Activated T-helper 2 cell treated with anti-CD3 and anti-CD28 coated beads, Interferon-gamma antibody, Interleukin-2, Interleukin-4, amounts not matched to agents 10 μg/mL and 5 μg/mL and 100 μg/mL, durations not matched to agents 14 hours and 24 hours and 36 hours (primary cell): ENCODE data around the gene PHACTR1. TPM values are rescaled to one million over a fixed set of nuclear protein-coding genes. Genes with fewer than 3 reads are reported as not detected.

Experiments
- DNase-seq: peaks from one replicate; pipeline ENCODE4 v3.0.0; 2021; ENCODE audit warnings: low spot score
- H3K27ac Mint-ChIP-seq: one replicate; pipeline ENCODE4 v1.8.0; 2021; ENCODE audit warnings: mixed read lengths
- H3K27me3 Mint-ChIP-seq: one replicate; pipeline ENCODE4 v1.8.0; 2021; ENCODE audit warnings: low read depth, mixed read lengths
- H3K36me3 Mint-ChIP-seq: one replicate; pipeline ENCODE4 v1.8.0; 2021; ENCODE audit warnings: low read depth, mixed read lengths
- H3K4me1 Mint-ChIP-seq: one replicate; pipeline ENCODE4 v1.8.0; 2021; ENCODE audit warnings: low read depth, mixed read lengths
- H3K4me3 Mint-ChIP-seq: one replicate; pipeline ENCODE4 v1.8.0; 2021; ENCODE audit warnings: low read depth, mild to moderate bottlenecking, moderate library complexity, mixed read lengths
- H3K9me3 Mint-ChIP-seq: one replicate; pipeline ENCODE4 v1.8.0; 2021; ENCODE audit warnings: mixed read lengths
- intact Hi-C: fragments of 100-400 bp; cut with micrococcal nuclease; formaldehyde crosslinking; loops from one replicate; pipeline ENCODE4 v1.15.1; 2023
- total RNA-seq: library from RNA; stranded (reverse); gene quantifications from 2 replicates; pipeline ENCODE4 v1.2.3, GENCODE V29; 2022

Gene PHACTR1
- total RNA-seq, 1 donor from 2014 or later, result 0.11 TPM

- no peaks in the 10 kb centered on the region for H3K36me3 Mint-ChIP-seq
- intact Hi-C loops, result no loop called here
- DNase-seq, result no peak
Observed at GRCh38 chr6:13181393-13181792, 464.8 kb downstream of the PHACTR1 start.

DNA sequence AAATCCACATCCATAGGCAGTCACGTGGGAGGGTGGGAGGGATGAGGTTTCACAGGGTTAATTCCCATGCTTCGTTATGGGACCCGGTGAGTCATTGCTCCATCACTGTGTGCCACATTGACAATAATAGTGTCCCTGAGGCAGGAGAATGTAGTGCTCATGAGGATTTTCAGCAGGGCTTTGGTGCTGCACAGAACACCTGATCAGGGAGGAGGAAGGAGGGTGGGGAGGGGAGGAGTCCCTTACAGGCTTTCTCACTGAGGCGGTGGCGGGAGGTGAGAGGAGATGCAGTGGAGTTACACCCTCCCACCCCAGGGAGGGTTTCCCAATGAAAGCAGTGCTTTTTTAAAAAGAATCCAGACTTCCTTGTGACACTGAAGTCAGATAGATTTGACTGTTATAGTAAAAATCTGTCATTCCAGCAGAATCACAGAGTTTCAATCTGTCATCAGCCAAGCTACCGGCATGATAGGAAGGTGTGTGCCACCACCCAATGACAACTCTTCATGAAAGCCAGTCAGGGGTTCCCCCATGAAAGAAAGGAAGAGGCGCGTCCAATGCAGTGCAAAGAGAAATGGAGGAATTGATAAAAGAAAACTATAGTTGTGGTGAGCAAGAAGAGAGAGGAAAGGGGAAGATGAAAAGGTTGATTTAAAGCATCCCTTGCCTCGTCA lies 467.0 kb downstream of the PHACTR1 start:
- DNase-seq, result no peak
- intact Hi-C loops, result no loop called here
- Mint-ChIP-seq H3K9me3 (no peaks in the 10 kb centered on the region), H3K27ac (no peak overlapping the region), H3K4me1 (peaks cover 1% of the 10 kb centered on the region), H3K4me3 (no peak overlapping the region), H3K27me3 (peaks cover 16% of the 10 kb centered on the region), H3K36me3 (no peaks in the 10 kb centered on the region)

More at GRCh38 chr6:13181393-13181792, 464.8 kb downstream of the PHACTR1 start:
- H3K4me3 Mint-ChIP-seq, result no peak overlapping the region
- H3K27me3 Mint-ChIP-seq, result peaks cover 9% of the 10 kb centered on the region
- no peaks in the 10 kb centered on the region for H3K9me3 Mint-ChIP-seq
- H3K4me1 Mint-ChIP-seq, result peaks cover 9% of the 10 kb centered on the region
- no peak overlapping the region for H3K27ac Mint-ChIP-seq

DNA sequence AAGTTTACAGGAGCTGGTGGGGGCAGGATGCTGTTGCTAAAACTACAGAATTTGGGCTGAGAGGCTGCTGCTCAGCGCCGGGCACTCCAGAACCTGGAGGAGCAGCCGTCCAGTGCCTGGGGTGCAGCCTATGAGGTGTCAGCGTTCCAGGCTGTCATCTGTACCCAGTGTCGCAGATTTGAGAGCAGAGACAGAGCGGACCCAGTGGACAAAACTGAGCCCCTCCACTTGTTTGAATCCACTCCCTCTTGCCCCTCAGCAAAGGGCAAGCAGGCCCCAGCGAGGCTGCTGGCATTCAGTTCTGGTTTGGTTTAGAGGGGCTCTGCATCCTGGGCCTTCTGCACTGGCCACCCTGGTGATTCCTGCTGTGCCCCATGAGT lies 467.5 kb downstream of the PHACTR1 start:
- intact Hi-C loops, result no loop called here
- Mint-ChIP-seq H3K27me3 (peaks cover 18% of the 10 kb centered on the region), H3K4me3 (no peak overlapping the region), H3K36me3 (no peaks in the 10 kb centered on the region), H3K4me1 (no peaks in the 10 kb centered on the region), H3K9me3 (no peaks in the 10 kb centered on the region), H3K27ac (no peak overlapping the region)
- DNase-seq, result no peak

- no peak overlapping the region for H3K4me3 Mint-ChIP-seq
- DNase-seq, result no peak
- H3K4me1 Mint-ChIP-seq, result no peaks in the 10 kb centered on the region
- no peaks in the 10 kb centered on the region for H3K9me3 Mint-ChIP-seq
- H3K36me3 Mint-ChIP-seq, result no peaks in the 10 kb centered on the region
- peaks cover 18% of the 10 kb centered on the region for H3K27me3 Mint-ChIP-seq
- intact Hi-C loops, result no loop called here
- no peak overlapping the region for H3K27ac Mint-ChIP-seq
Observed at GRCh38 chr6:13184547-13184946, 468.0 kb downstream of the PHACTR1 start.

DNA sequence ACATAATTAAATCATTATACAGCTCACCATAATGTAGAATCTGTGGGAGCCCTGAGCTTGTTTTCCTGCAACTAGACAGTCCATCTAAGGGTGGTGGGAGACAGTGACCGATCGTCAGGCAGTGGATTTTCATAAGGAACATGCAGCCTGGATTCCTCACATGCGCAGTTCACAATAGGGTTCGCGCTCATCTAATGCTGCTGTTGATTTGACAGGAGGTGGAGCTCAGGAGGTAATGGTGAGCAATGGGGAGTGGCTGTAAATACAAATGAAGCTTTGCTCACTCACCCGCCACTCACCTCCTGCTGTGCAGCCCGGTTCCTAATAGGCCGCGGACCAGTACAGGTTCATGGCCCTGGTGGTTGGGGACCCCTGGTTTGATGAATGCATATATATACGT lies 470.3 kb downstream of the PHACTR1 start:
- intact Hi-C loops, result no loop called here
- H3K27ac Mint-ChIP-seq, result no peak overlapping the region

DNA sequence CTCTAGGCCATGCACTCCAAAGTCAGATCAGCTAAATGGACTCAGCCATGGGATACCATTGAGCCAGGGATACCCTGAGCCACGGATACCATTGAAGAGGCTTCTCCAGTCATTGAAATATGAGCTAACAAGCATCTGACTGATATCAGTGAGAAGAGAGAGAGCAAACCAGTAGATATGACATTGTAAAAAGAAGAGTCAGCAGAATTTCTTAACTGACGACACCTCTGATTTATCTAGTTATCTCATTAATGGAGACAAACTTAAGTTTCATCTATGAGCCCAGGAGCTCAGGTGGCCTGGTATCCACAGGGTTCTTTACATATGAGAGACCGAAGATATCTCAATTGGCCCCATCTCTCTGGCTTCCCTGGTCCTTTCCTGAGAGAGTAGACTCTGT lies 471.1 kb downstream of the PHACTR1 start:
- no peak overlapping the region for H3K4me3 Mint-ChIP-seq
- H3K27ac Mint-ChIP-seq, result no peak overlapping the region
- intact Hi-C loops, result no loop called here
- H3K4me1 Mint-ChIP-seq, result no peaks in the 10 kb centered on the region
- no peaks in the 10 kb centered on the region for H3K9me3 Mint-ChIP-seq
- DNase-seq, result no peak
- H3K27me3 Mint-ChIP-seq, result peaks cover 28% of the 10 kb centered on the region
- no peaks in the 10 kb centered on the region for H3K36me3 Mint-ChIP-seq

More for the DNA sequence above, 470.3 kb downstream of the PHACTR1 start:
- H3K9me3 Mint-ChIP-seq, result no peaks in the 10 kb centered on the region
- H3K4me3 Mint-ChIP-seq, result no peak overlapping the region
- no peaks in the 10 kb centered on the region for H3K4me1 Mint-ChIP-seq
- no peak for DNase-seq
- peaks cover 23% of the 10 kb centered on the region for H3K27me3 Mint-ChIP-seq
- H3K36me3 Mint-ChIP-seq, result no peaks in the 10 kb centered on the region

DNA sequence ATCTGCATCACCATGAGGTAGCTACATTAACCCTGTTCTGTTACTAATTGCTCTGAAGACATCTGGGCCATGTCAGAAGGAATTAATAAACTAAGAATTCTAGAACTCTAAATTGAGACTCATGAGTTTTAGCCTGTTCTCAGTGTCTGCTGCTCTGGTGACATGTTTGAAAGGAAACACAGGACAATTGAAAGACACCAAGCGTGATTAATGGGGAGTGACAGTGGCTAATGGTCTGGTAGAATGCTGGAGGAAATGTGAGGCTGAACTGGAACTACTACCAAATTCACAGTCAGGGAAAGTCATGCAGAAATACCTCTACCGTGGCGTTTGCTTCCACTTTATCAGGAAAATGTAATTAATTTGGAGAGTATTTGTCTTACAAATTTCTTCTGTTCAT lies 471.7 kb downstream of the PHACTR1 start:
- DNase-seq, result no peak
- Mint-ChIP-seq H3K36me3 (no peaks in the 10 kb centered on the region), H3K4me1 (no peaks in the 10 kb centered on the region), H3K4me3 (no peak overlapping the region), H3K9me3 (no peaks in the 10 kb centered on the region), H3K27ac (no peak overlapping the region), H3K27me3 (peaks cover 28% of the 10 kb centered on the region)
- intact Hi-C loops, result no loop called here

GRCh38 chr6:13189710-13190109 lies 473.1 kb downstream of the PHACTR1 start:
- Mint-ChIP-seq H3K27me3 (peaks cover 26% of the 10 kb centered on the region), H3K36me3 (no peaks in the 10 kb centered on the region), H3K9me3 (no peaks in the 10 kb centered on the region), H3K4me3 (no peak overlapping the region), H3K27ac (no peak overlapping the region), H3K4me1 (no peaks in the 10 kb centered on the region)
- intact Hi-C loops, result no loop called here
- no peak for DNase-seq

GRCh38 chr6:13190376-13190775 lies 473.8 kb downstream of the PHACTR1 start:
- H3K4me3 Mint-ChIP-seq, result no peak overlapping the region
- no peaks in the 10 kb centered on the region for H3K36me3 Mint-ChIP-seq
- no peak for DNase-seq
- H3K27ac Mint-ChIP-seq, result no peak overlapping the region
- no peaks in the 10 kb centered on the region for H3K4me1 Mint-ChIP-seq
- no peaks in the 10 kb centered on the region for H3K9me3 Mint-ChIP-seq
- intact Hi-C loops, result no loop called here
- H3K27me3 Mint-ChIP-seq, result peaks cover 23% of the 10 kb centered on the region

DNA sequence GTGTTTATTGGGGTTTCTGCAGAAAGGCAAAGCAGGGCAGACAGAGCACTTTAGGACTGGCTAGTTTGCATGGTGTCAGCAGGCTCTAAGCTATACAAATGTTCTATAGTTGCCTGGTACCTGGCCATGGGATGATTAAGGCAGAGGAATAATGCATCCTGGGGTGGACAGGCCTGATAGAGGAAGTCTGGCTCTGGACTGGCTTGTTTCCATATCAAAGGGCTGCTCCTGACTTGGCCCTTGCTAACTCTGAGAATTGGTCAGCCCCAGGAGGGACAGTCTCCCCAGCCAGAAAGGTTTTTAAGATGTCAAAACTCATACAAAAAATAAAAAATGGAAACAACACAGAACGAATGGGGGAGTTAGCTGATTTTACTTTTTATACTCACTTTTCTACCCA lies 474.9 kb downstream of the PHACTR1 start:
- Mint-ChIP-seq H3K36me3 (no peaks in the 10 kb centered on the region), H3K27ac (no peak overlapping the region), H3K4me1 (no peaks in the 10 kb centered on the region), H3K27me3 (peaks cover 22% of the 10 kb centered on the region), H3K4me3 (no peak overlapping the region), H3K9me3 (no peaks in the 10 kb centered on the region)
- intact Hi-C loops, result no loop called here
- DNase-seq, result no peak

DNA sequence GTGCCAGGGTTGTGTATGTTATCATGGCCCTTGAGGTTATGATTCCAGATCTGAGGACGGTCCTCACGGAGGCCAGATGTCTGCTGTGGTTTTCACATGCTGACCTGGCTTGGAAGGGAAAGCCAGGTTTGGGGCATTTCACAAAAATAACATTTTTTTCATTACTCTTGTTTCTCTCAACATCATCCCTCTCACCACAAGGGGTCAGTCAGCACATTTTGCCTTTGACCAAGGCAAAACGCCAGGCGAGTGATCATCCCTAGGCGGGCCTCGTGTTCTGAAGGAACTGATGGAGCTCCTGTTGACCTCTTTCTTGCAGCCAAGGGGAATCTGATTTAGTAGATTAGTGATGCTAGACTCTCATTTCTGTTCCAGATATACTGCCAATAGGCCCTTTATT lies 478.3 kb downstream of the PHACTR1 start:
- no peak for DNase-seq
- no peak overlapping the region for H3K27ac Mint-ChIP-seq
- H3K27me3 Mint-ChIP-seq, result peaks cover 13% of the 10 kb centered on the region
- intact Hi-C loops, result loop anchor here (2.0 kb wide), 1 partner anchor 136 kb away; no protein-coding TSS in a partner anchor
- no peak overlapping the region for H3K4me3 Mint-ChIP-seq
- H3K9me3 Mint-ChIP-seq, result no peaks in the 10 kb centered on the region
- H3K4me1 Mint-ChIP-seq, result no peaks in the 10 kb centered on the region
- H3K36me3 Mint-ChIP-seq, result no peaks in the 10 kb centered on the region

DNA sequence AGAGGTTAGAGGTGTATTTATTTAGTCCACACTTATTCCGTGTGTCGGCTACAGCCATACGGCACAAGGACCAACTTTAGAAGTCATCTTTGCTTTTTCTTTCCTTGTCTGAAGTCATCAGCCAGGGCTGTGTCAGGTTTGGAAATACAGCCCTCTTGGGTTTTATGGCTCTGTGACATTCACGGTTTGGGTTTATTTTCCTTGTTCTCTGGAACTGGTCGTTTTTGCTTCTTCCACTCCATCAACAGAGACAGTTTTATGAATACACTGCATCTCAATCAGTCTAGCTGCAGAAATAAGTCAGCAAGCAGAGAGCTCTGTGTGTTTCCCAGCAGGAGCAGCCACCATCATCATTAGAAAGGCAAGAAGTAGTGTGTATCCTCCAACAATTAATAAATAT lies 479.2 kb downstream of the PHACTR1 start:
- Mint-ChIP-seq H3K9me3 (no peaks in the 10 kb centered on the region), H3K27ac (no peak overlapping the region), H3K27me3 (peaks cover 10% of the 10 kb centered on the region), H3K4me3 (no peak overlapping the region), H3K4me1 (no peaks in the 10 kb centered on the region), H3K36me3 (no peaks in the 10 kb centered on the region)
- DNase-seq, result no peak
- intact Hi-C loops, result loop anchor here (2.0 kb wide), 1 partner anchor 135 kb away; no protein-coding TSS in a partner anchor

DNA sequence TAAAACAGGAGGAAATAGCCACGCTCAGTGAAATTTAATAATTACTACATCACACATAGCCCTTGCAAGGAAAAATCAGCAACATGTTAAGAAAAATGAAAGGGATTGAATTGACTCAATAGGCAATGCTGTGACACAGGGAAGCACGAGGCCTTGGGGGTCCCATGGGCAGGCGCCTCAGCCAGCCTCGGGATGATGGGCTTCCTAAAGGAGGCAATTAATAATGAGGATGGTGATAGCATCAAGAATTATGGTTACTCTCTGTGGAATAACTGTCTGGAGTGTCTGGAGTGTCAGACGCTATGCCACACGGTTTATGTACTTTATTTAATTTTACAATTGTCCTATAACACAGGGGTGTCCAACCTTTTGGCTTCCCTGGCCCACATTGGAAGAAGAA lies 481.6 kb downstream of the PHACTR1 start:
- H3K4me3 Mint-ChIP-seq, result no peak overlapping the region
- H3K27ac Mint-ChIP-seq, result no peak overlapping the region
- H3K36me3 Mint-ChIP-seq, result no peaks in the 10 kb centered on the region
- intact Hi-C loops, result no loop called here
- H3K4me1 Mint-ChIP-seq, result no peaks in the 10 kb centered on the region
- DNase-seq, result no peak
- peaks cover 9% of the 10 kb centered on the region for H3K27me3 Mint-ChIP-seq
- no peaks in the 10 kb centered on the region for H3K9me3 Mint-ChIP-seq

GRCh38 chr6:13201336-13201735 lies 484.8 kb downstream of the PHACTR1 start:
- no peak overlapping the region for H3K4me3 Mint-ChIP-seq

More at GRCh38 chr6:13201336-13201735, 484.8 kb downstream of the PHACTR1 start:
- Mint-ChIP-seq H3K27ac (no peak overlapping the region), H3K36me3 (no peaks in the 10 kb centered on the region), H3K9me3 (no peaks in the 10 kb centered on the region), H3K27me3 (peaks cover 6% of the 10 kb centered on the region), H3K4me1 (no peaks in the 10 kb centered on the region)
- no peak for DNase-seq
- intact Hi-C loops, result no loop called here
